ENCODE measurements around the gene ADGRB3.

GRCh38 chr6:69311888-69312287 is 676.8 kb downstream of the ADGRB3 start:
- TF ChIP-seq RAD51 (IDR thresholded peaks at IDR 0.05) = no peak
- no peak for TF ChIP-seq USF2 (IDR thresholded peaks at IDR 0.05; ENCODE audit: borderline replicate concordance, low read depth, low read length)
- no peak for TF ChIP-seq CTCF (IDR thresholded peaks at IDR 0.05 in 2 of 3, conservative IDR thresholded peaks at IDR 0.05 in 1 of 3; ENCODE audit: control insufficient read depth in 2 of 3, extremely low read depth in 1 of 3, insufficient read depth in 1 of 3, low read depth in 3 of 3, low read length in 3 of 3)
- no peak for TF ChIP-seq FOXM1 (IDR thresholded peaks at IDR 0.05; ENCODE audit: low read depth, low read length)
- no peak for TF ChIP-seq NR2C2 (IDR thresholded peaks at IDR 0.05; ENCODE audit: borderline replicate concordance, control insufficient read depth, insufficient read length, low read depth)
- no peak for TF ChIP-seq SMC3 (IDR thresholded peaks at IDR 0.05; ENCODE audit: borderline replicate concordance, low read length)
- no peak for TF ChIP-seq POLR2A (IDR thresholded peaks at IDR 0.05; ENCODE audit: low read depth, low read length)
- TF ChIP-seq EP300 (IDR thresholded peaks at IDR 0.05; ENCODE audit: borderline replicate concordance in 1 of 2, control insufficient read depth in 1 of 2, low read depth in 2 of 2, low read length in 2 of 2) = no peak
- no peak for TF ChIP-seq RAD21 (IDR thresholded peaks at IDR 0.05; ENCODE audit: insufficient read depth, low read depth, low read length)
- TF ChIP-seq CBX3 (IDR thresholded peaks at IDR 0.05; ENCODE audit: borderline replicate concordance, low read depth) = no peak
- TF ChIP-seq ATF2 (IDR thresholded peaks at IDR 0.05; ENCODE audit: low read length) = no peak
